ENCODE data around the gene SLC26A11.

The SLC26A11 gene

DNA sequence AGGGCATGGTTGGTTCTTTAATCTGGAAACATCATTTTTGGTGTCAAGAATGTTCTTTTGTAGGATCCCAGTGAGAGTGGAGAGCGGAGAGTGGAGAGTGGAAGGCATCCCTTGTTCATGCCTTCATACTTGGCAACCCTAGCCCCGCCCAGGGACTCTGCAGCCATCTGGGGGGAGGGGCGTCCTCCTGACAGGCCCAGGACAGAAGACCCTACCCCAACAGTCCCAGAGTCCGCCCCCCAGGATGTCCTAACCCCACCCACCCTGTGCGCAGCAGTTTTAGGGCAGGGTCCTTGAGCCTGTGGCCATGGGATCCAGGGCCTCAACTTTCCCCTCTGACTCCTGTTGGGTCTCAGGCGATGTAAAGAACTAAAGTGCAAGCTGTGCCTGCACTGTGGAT, 4.5 kb downstream of the SLC26A11 start:
- TF ChIP-seq MAX (IDR thresholded peaks at IDR 0.05; ENCODE audit: low read depth, low read length) = no peak
- TF ChIP-seq, protein P1, sequence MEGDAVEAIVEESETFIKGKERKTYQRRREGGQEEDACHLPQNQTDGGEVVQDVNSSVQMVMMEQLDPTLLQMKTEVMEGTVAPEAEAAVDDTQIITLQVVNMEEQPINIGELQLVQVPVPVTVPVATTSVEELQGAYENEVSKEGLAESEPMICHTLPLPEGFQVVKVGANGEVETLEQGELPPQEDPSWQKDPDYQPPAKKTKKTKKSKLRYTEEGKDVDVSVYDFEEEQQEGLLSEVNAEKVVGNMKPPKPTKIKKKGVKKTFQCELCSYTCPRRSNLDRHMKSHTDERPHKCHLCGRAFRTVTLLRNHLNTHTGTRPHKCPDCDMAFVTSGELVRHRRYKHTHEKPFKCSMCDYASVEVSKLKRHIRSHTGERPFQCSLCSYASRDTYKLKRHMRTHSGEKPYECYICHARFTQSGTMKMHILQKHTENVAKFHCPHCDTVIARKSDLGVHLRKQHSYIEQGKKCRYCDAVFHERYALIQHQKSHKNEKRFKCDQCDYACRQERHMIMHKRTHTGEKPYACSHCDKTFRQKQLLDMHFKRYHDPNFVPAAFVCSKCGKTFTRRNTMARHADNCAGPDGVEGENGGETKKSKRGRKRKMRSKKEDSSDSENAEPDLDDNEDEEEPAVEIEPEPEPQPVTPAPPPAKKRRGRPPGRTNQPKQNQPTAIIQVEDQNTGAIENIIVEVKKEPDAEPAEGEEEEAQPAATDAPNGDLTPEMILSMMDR (IDR thresholded peaks at IDR 0.05; ENCODE audit: low read depth, low read length) = no peak
- TF ChIP-seq POLR2A (IDR thresholded peaks at IDR 0.05; ENCODE audit: extremely low read depth, insufficient read length) = no peak
- TF ChIP-seq MYC (IDR thresholded peaks at IDR 0.05; ENCODE audit: low read depth, low read length) = no peak
- DNase-seq (ENCODE audit: low read depth) = no peak
- H3K4me3 ChIP-seq (ENCODE audit: low read depth, low read length) = no peak overlapping the region

GRCh38 chr17:80225230-80225629, 5.0 kb downstream of the SLC26A11 start:
- H3K4me3 ChIP-seq (ENCODE audit: low read depth, low read length) = no peak overlapping the region
- DNase-seq (ENCODE audit: low read depth) = no peak
- TF ChIP-seq MAX (IDR thresholded peaks at IDR 0.05; ENCODE audit: low read depth, low read length) (no peak), MYC (IDR thresholded peaks at IDR 0.05; ENCODE audit: low read depth, low read length) (no peak), POLR2A (IDR thresholded peaks at IDR 0.05; ENCODE audit: extremely low read depth, insufficient read length) (no peak)
- TF ChIP-seq, protein P1 (IDR thresholded peaks at IDR 0.05; ENCODE audit: low read depth, low read length) = no peak

DNA sequence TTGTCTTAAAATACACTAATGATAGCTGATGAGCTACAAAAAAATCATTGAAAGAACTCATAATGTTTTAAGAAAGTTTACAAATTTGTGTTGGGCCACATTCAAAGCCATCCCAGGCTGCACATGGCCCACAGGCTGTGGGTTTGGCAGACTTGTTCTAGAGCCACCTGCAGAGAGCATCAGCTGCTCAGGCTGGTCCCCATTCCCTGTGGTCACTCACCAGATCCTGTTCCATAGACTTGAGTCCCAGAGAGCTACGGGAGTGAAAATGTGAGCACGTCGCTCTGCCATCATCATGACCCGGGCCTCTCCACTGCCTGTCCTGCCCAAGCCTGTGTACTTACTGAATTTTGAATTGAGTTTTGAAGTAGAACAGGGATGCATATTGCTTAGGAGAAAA, 6.9 kb downstream of the SLC26A11 start:
- no peak overlapping the region for H3K4me3 ChIP-seq (ENCODE audit: low read depth, low read length)
- TF ChIP-seq POLR2A (IDR thresholded peaks at IDR 0.05; ENCODE audit: extremely low read depth, insufficient read length) = no peak
- TF ChIP-seq MYC (IDR thresholded peaks at IDR 0.05; ENCODE audit: low read depth, low read length) = no peak
- no peak for TF ChIP-seq MAX (IDR thresholded peaks at IDR 0.05; ENCODE audit: low read depth, low read length)
- TF ChIP-seq, protein P1 (IDR thresholded peaks at IDR 0.05; ENCODE audit: low read depth, low read length) = no peak
- no peak for DNase-seq (ENCODE audit: low read depth)

DNA sequence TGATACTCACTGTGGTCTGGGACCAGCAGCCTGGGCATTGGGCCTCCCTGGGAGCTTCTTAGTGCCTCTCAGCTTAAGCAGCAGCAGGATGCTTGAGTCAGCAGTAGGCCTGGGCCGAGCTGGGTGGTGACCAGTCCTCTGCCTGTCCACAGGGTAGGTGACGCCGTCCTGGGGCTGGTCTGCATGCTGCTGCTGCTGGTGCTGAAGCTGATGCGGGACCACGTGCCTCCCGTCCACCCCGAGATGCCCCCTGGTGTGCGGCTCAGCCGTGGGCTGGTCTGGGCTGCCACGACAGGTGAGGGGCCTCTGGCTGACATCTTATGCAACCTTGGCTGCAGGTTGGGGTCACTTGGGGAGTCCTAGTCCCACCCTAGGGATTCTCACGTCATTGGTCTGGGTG, 7.4 kb downstream of the SLC26A11 start:
- DNase-seq (ENCODE audit: low read depth) = no peak
- H3K4me3 ChIP-seq (ENCODE audit: low read depth, low read length) = no peak overlapping the region
- TF ChIP-seq MYC (IDR thresholded peaks at IDR 0.05; ENCODE audit: low read depth, low read length) (no peak), MAX (IDR thresholded peaks at IDR 0.05; ENCODE audit: low read depth, low read length) (no peak), POLR2A (IDR thresholded peaks at IDR 0.05; ENCODE audit: extremely low read depth, insufficient read length) (no peak)
- TF ChIP-seq, protein P1 (IDR thresholded peaks at IDR 0.05; ENCODE audit: low read depth, low read length) = no peak

- TF ChIP-seq POLR2A (IDR thresholded peaks at IDR 0.05; ENCODE audit: extremely low read depth, insufficient read length) (no peak), MAX (IDR thresholded peaks at IDR 0.05; ENCODE audit: low read depth, low read length) (no peak), MYC (IDR thresholded peaks at IDR 0.05; ENCODE audit: low read depth, low read length) (no peak)
- TF ChIP-seq, protein P1 (IDR thresholded peaks at IDR 0.05; ENCODE audit: low read depth, low read length) = no peak
- DNase-seq (ENCODE audit: low read depth) = no peak
Measured at GRCh38 chr17:80228477-80228876, 8.2 kb downstream of the SLC26A11 start.

GRCh38 chr17:80229011-80229410, 8.8 kb downstream of the SLC26A11 start:
- H3K4me3 ChIP-seq (ENCODE audit: low read depth, low read length) = no peak overlapping the region
- no peak for DNase-seq (ENCODE audit: low read depth)
- TF ChIP-seq MYC (IDR thresholded peaks at IDR 0.05; ENCODE audit: low read depth, low read length) = no peak
- TF ChIP-seq, protein P1 (IDR thresholded peaks at IDR 0.05; ENCODE audit: low read depth, low read length) = no peak
- TF ChIP-seq MAX (IDR thresholded peaks at IDR 0.05; ENCODE audit: low read depth, low read length) = no peak

More at GRCh38 chr17:80228477-80228876, 8.2 kb downstream of the SLC26A11 start:
- H3K4me3 ChIP-seq (ENCODE audit: low read depth, low read length) = no peak overlapping the region
